ENCODE data around the gene APMAP. TPM values are rescaled to one million over a fixed set of nuclear protein-coding genes. Genes with fewer than 3 reads are reported as not detected.

The APMAP gene
- total RNA-seq, 1 donor from 2014 or later = 25.9 TPM

DNA sequence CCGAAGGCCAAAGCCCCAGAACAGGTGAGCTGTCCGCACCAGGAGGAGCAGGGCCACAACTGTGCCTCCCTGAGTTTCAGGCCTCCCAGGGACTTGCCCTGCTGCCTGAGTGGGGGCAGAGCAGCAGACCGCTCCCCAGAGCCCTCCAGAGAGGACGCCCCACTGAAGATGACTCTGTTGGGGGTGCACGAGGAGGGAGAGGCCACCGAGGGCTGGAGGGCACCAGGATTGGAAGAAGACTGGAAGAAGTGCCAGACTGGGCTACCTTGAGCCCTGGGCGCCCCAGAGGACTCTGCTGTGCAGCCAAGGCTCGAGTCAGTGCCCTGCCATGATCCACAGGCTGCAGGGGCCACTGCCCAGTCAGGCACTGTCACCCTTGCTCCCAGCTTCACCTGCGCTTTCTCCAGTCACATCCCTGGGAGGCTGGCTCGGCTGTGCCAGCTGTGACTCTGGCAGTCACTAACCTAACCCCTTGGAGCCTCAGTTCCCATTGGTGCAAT, 32.2 kb downstream of the APMAP start:
- no peak for ATAC-seq
- intact Hi-C loops (cut with micrococcal nuclease) = no loop called here
- no peak for DNase-seq

DNA sequence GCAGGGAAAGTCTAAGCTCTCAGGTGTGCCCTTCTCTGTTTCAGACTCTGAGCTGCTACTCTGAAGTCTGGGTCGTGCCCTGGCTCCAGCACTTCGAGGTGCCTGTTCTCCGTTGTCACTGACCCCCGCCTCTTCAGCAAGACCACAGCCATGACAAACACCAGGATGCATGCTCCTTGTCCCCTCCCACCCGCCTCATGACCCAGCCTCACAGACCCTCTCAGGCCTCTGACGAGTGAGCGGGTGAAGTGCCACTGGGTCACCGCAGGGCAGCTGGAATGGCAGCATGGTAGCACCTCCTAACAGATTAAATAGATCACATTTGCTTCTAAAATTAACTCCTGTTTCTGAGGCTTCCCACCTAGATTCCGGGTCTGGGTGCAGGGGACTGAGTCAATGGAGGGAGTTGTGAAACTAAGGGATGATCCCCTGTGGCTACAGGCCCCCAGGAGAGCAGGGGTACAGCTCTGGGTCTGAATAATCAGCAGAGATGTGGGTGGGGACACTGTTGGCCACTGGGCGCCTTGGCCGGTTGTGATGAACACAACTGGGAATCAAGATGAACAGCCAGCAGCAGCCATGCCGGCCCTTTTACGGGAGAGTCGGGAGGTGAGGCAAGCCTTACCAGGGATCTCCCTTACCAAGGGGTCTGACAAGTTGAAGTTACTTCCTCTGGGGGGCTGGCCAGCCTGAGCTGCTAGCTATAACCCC, 32.8 kb downstream of the APMAP start:
- intact Hi-C loops (cut with micrococcal nuclease) = no loop called here
- DNase-seq (no peak), ATAC-seq (no peak)

DNA sequence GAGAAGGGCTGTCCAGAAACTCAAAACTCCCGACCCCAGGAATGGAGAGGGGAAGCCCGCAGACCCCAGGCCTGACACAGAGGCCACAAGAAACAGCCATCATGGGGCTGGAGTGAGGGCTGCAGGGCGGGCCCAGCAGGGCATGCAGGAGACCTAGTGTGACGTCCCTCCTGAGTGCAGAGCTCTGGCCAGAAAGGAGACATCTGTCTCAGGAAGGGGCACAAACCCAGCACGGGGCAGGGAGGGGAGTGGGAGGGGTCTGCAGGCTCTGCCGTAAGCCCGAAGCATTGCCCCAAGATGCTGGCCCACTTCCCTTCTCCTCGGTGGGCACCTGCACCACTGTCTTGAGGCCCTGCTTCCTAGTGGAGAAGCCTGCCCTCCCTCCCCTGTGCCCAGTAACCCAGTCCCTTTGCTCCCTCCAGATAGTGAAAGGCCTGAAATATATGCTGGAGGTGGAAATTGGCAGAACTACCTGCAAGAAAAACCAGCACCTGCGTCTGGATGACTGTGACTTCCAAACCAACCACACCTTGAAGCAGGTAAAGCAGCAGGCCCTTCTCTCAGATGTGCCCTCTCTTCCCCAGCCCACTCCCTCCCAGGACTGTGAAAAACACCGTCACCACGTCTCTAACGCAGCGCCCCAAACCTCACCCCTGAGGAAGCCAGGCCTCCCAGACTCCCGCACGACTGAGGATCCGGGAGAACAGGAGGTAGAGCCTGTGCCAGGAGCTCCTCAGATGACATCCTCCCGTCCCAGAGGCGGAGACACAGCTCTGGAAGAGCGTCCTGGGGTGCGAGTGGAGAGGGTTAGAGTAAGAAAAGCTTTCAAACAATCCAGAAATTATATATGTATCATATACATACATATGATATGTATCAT, 33.8 kb downstream of the APMAP start:
- no peak for DNase-seq
- no peak for ATAC-seq

DNA sequence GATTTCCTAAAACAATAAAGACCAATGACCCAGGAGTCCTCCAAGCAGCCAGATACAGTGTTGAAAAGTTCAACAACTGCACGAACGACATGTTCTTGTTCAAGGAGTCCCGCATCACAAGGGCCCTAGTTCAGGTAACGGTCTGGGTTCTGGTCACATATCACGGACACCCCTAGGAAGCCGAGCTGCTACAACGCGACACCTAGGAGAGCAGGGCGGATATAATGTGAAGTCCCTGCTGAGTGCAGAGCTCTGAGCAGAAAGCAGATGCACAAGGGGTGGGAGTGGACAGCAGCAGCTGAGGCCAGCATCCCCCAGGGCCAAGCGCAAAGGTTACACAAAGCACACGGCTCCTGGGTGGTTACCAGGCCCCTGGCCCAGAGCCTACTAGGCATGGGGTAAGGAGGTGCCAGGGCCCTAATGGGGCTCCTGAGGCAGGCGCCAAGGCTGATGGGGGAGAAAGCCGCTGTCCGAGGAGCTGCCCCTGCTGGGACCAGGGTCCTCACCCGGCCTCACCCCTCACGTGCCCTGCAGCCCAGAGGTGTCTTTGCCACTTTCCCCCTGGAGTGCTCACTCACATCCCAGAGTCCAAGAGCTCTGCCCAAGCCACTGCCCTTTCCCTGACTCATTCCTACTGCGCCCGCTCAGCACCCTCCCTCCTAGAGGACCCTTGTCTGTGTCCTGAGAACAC, 35.1 kb downstream of the APMAP start:
- intact Hi-C loops (cut with micrococcal nuclease) = no loop called here
- no peak for ATAC-seq
- DNase-seq = no peak

More for the DNA sequence above, 33.8 kb downstream of the APMAP start:
- intact Hi-C loops (cut with micrococcal nuclease) = no loop called here

DNA sequence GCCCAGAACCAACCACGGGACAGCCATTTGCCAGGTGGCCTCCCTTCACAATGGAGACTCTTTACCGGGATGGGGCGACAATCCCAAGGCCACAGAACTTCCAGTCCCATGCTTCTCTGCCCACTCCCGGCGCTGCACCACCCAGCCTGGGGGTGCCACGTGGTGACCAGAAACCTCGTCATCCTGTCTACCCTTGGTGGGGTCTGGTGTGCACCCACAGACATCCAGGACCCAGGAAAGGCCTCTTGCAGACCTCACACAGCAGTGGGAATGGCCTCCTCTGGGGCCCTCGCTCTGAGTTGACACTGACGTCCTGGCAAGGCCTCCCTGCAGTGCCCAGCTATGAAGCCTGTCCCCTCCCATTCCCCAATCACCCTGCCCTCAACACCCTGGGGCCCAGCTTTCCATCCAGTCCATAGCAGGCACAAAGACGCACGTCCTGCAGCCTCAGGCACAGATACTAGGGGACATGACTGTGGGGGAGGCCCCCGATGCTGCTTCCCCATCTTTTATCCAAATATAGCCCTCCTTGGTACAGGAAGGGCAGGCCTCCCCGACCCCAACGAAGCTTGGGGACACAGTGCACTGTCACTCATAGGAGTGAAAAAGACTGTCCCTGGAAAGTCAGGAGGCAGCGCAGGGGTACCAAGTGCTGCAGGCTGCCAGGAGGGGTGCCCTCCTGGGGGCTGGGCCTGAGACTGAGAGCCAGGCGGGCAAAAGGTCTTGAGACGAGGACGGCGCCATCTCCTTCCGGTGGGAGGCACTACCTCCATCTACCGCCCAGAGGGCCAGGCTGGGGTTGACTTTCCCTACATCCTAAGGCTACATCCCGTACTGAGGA, 36.3 kb downstream of the APMAP start:
- DNase-seq (no peak), ATAC-seq (no peak)
- intact Hi-C loops (cut with micrococcal nuclease) = no loop called here

DNA sequence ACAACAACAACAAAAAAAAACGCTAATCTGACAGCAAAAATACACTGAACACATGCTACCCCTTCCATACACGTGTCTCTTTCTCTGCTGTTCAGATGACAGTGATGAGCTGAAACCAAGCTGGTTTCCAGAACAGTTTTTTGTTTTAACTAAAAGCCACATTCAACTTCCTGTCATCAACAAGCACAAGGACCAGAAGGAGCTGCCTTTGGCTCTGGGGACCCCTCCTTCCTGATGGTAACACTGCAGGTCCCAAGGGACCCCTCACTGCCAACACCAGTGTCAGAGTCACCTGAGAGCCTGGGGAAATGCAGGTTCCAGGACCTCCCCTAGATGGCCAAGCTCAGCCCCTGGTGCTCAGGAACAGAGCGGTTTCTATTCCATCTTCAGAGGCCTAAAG, 37.5 kb downstream of the APMAP start:
- no peak for ATAC-seq
- intact Hi-C loops (cut with micrococcal nuclease) = no loop called here
- DNase-seq = no peak

DNA sequence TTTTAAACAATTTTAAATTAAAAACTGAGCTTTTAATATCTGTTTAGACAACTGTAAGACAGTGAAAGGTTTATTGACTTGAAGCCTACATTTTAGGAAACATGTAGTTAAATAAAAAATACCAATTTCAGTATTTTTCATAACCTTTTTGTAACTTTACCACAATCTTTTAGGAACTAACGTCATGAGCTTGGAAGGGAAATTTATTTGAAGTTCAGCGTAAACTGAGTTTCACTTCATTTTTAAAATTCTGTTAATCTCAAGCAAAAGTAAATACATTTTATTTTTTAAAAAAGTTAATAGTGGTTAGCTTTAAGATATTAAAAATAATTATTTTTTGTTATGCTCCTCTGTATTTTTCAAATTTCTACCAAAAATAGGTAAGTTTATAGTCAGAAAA, 38.0 kb downstream of the APMAP start:
- no peak for DNase-seq
- no peak for ATAC-seq
- intact Hi-C loops (cut with micrococcal nuclease) = no loop called here

DNA sequence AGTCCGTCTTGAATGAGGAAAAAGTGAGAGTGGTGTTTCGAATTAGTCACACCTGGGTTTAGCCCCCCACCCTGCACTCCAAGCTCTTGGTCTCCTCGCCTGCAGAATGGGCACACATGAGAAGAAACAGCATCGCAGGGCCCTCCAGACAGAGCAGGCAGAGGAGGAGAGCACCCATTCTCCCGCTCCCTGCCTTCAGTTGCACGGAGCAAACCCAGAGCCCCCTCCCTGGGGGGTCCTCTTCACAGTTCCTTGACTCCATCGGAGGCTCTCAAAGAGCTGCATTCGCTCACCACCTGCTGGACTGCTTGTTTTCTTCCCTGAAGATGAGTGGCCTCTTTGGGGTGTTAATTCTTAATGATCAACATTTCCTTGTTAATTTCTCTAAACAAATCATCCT, 38.4 kb downstream of the APMAP start:
- intact Hi-C loops (cut with micrococcal nuclease) = no loop called here
- DNase-seq = no peak
- no peak for ATAC-seq

DNA sequence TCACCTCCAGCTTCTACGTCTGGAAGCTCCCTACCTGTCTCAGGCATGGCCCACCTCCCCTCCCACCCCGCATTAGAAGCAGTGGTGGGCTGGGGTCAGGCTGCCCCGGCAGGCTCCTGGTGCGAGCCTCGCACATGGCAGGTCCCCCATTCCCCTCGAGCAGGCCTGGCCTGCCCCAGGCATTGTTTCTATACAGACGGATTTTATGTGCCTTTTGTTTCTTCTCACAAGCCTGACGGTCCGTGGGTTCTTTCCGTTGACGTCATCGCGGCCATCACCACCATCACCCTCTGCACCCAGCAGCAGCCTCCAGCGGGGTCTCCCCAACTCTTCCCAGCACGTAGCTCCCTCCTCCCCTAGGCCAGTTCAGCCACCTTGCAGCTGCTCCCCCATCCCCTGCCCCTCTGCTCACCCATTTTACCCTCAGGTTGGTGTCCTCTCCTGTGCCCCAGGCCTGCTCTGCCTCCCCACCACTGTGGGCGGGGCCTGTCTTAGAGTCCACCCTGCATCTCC, 38.9 kb downstream of the APMAP start:
- no peak for ATAC-seq
- DNase-seq = no peak
- intact Hi-C loops (cut with micrococcal nuclease) = no loop called here

DNA sequence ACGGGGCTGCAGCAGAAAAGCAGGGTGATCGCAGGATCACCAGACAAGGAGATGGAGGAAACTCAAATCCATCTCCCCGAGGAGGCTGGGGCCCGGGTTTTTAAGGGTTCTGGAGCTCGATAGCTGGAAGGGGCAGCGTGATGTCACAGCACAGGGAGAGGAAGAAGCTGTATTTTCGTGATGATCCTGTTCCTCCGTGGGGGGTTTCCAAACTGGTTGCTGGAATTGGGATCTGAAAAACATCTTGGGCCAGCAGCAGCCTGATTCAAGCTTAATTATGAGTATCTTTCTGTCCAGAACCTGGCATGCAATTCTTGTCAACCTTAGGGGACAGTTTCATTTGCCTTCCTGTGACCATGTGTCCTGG, 39.4 kb downstream of the APMAP start:
- intact Hi-C loops (cut with micrococcal nuclease) = no loop called here
- DNase-seq = no peak
- no peak for ATAC-seq

DNA sequence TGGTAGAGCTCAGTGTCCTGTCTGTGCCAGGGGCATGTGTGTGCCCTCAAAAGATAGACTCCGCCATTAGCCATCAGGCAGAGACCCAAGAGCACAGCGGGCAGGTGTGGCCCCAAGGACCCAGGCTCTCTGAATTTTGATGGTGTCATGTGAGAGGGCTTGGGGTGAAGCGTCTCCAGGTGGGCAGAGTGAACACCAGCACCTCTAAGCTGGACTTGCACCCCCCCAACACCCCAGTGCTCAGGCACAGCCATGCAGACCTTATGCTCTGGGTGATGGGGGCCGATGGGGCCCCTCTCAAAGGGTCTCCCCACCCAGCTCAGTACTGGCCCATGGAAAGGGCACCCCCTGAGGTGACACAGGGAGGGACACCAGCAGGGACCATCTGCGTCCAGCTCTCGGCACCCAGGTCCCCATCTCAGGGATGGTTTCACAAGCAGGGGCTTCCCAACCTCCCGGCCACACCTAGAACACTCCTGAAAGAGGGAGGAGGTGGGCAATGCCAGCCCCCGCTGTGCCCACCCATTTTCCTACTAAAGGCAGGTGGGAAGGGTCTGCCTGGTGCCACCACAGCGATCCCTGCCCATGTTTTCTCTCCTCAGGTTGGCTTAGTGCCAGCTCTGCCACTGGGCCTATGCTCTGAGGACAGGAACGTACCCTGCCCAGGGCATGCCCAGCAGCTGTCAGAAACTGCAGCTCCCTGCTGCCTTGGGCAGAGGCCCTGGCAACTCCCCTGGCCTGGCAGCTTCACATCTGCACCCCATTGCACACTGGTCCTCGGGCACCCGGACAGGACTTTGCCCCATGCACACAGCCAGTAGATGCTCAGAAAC, 40.0 kb downstream of the APMAP start:
- DNase-seq (no peak), ATAC-seq (no peak)
- intact Hi-C loops (cut with micrococcal nuclease) = no loop called here

DNA sequence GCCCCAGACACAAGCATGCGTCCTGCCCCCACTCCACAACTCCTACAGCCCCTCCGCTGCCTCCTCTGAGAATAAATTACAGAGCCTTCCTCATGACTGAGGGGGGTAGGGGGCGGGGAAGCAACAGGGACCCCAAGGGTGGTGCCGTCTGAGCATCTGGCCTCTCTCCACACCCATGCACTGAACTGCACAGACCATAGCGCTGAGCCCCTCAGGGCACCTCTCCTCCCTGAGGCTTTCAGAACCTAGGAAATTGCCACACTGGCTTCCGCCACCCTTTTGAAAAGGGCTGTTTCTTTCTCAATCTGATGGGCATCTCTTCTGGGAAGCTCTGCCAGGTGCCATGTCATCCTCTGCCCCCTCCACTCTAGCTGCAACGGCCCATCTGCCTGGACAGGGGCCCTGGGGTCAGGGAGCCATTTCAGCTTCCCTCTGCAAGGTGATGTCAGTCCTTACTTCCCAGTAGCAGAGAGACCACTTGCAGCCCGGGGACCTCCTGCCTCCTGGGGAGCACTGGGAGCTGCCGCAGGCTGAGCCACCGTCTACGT, 40.9 kb downstream of the APMAP start:
- DNase-seq = no peak
- intact Hi-C loops (cut with micrococcal nuclease) = no loop called here
- no peak for ATAC-seq

DNA sequence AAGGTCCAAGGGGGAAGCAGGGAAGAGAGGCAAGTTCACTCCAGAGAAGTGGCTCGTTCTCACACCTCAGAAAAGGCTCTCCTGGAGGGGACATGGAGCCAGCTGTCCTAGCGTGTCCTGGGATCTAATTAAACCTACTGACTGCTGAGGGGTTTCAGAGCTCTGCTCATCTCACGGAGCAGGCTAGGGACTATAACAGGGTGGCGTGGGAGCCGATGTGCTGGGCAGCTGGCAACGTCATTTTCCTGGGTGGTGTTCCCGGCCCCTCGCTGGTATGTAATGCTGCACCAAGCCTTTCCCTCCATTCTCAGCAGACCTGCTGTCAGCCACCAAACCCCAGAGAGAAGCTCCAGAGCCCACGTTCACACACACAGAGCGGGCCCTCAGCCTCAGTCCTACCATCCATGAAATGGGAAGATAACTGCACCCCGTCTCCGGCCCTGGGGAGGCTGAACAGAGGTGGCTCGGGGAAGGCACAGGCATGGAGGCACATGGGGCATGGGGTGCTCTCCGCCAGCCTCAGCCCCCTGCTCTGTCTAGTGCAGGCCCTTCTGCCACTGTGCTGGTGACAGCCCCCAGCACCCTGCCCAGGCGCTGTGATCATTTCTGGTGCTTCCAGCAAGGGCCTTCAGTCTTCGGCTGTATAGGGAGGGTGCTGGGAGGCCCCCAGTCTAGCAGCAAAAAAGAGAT, 41.6 kb downstream of the APMAP start:
- intact Hi-C loops (cut with micrococcal nuclease) = no loop called here
- ATAC-seq = no peak
- no peak for DNase-seq

DNA sequence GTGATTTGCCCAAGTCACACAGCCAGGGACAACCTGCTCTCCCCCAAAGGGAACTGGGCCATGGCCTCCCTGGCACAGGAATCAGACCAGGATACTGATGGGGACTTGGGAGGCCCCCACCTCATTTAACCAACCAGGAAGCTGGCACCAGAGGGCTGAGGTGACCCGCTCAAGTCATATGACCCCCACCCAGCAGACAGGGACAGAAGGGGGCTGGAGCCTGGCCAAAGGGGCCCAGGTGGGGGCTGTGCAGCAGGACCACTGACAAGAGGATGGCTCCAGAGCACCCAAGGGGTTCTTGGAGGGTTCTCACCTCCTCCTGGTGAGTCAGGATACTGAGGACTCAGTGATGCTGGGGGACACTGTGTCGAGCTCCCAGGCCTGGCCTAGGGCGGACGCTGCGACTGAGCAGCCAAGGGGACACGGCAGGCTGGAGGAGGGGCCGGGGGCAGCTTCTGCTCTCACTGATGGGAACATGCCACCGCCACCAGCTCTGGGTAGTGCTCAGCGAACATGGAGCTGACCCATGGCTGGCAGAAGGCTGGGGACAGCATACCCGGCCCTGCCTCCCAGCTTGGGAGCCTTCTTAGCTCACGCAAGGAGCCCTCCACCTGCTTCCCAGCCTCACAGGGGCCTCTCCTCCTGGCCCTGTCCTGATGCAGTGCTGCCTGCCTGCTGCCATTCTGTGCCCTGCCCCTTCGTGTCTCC, 42.3 kb downstream of the APMAP start:
- DNase-seq (no peak), ATAC-seq (no peak)
- intact Hi-C loops (cut with micrococcal nuclease) = no loop called here

DNA sequence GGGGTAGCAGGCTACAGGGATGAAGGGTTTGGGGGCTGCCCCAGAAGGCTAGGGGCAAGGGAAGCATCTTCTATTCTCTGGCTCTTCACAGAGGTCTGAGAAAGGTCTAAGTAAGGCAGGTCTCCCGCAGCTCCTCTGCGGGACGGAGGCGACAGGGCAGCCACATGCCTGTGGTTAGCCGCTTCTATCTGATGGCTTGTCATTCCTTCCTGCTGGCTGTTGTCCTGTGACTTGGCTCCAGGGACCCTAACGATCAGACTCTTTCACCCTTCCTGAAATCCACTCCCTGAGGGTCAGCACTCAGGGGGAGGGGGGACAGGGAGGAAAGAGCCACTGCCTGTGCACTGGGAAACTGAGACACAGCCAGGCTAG, 42.8 kb downstream of the APMAP start:
- ATAC-seq (no peak), DNase-seq (no peak)
- intact Hi-C loops (cut with micrococcal nuclease) = no loop called here

DNA sequence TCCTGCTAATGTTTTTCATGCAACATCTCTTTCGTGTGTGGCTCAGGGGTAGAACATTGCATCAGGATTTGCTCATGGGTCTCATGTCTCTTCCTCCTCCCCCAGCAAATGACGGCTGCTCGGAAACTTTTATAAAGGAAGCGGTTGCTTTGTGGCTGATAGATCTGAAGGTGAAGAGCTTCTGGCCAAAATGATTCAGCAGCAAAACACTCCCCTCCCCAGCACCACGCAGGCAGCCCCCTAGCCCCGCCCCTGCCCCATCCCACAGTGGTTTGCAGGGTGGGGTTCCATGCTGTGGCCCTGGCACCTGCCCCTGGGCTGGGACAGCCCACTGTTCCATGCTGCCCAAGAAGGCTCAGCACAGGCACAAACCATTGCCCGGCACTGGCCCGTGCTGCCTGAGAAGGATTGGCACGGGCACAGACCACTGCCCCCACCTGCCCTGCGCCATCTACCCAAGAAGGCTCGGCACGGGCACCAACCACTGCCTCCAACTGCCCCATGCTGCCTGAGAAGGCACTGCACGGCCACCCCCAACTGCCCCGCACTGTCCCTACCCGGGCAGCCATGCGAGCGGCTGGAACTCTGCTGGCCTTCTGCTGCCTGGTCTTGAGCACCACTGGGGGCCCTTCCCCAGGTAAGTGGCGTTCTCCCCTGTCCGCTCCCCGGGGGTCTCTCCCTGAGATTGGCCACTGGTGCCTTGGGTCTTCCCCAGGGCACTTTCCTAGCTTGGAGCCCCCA, 43.4 kb downstream of the APMAP start, which contains the start of gene CST7:
CST7 (plus strand) TSS at position 331 of the 741 bp plus-strand sequence; CDS start at position 568, 237 bp downstream.
- DNase-seq (peak; percentile 47), ATAC-seq (peak; percentile 63)
- intact Hi-C loops (cut with micrococcal nuclease) = no loop called here

Measured in left ventricle myocardium superior (tissue), 1 donor.